Head of caudate nucleus (tissue), 42 donors: ENCODE results near the gene IL5RA.

Source experiments
- DNase-seq, 42 donors: peaks; one replicate each; pipeline versions ENCODE4 v3.0.0 to v3.0.0-alpha.2; 2020 to 2021; ENCODE audit warnings: mixed read lengths in 7 of 42
- intact Hi-C: fragments of 100-400 bp; cut with DNase I; formaldehyde crosslinking; loops from one replicate; pipeline ENCODE4 v1.15.0; 2022

Gene IL5RA

GRCh38 chr3:3110299-3110630 is at the start of gene IL5RA:
TSS of gene IL5RA (minus strand) at chr3:3110374. CDS start at chr3:3104984, 5,390 bp downstream.
- DNase-seq = no peak
- intact Hi-C loops = no loop called here

GRCh38 chr3:3157484-3157883 is 47.3 kb upstream of the IL5RA start:
- intact Hi-C loops = no loop called here
- peak in 7 of 42 donors; percentile 20 to 56 (median 31) for DNase-seq

- intact Hi-C loops = no loop called here
- no peak for DNase-seq
These were observed 44.9 kb upstream of the IL5RA start for GRCh38 chr3:3154879-3155610.

GRCh38 chr3:3151513-3151912 is 41.3 kb upstream of the IL5RA start:
- DNase-seq = no peak
- intact Hi-C loops = no loop called here

DNA sequence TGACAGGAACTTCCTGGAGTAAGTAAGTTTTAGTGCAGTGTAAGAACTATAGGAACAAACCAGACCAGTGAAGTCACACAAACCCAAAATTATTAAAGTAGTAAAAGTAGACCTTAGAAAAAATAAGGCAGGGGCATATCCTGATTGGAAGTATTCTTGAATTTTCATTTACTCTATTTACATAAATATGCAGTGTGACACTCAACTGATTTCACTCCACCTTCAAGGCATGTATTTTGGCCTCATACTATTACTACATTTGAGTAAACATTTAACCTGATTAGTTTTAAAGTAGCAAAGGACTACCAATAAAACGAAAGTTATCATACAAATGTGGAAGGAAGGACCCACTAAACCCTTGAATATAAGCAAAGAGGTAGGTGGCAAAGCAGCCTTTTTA is 39.4 kb upstream of the IL5RA start:
- intact Hi-C loops = no loop called here
- no peak for DNase-seq

- intact Hi-C loops = no loop called here
- no peak for DNase-seq
These were observed 35.7 kb upstream of the IL5RA start for GRCh38 chr3:3145831-3146230.

- intact Hi-C loops = no loop called here
- DNase-seq = no peak
These were observed 31.8 kb upstream of the IL5RA start for GRCh38 chr3:3141939-3142338.

DNA sequence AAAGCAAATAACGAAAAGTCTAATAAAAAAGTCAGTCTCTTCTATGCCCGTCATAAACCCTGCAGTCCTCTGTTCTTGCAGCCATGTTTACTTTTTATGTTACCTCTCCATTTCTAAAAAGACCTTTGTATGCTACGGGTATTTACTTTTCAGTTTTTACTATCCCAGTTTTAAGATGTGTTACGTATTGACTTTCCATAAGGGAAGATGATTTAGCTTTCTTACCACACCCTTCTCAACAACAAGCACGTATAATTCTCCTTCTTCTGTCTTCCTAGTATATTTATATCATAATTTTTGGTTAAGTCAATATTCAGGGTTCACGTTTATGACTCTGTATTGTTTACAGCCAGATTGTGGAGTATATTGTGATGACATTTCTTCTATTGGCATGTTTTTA is 27.4 kb upstream of the IL5RA start:
- intact Hi-C loops = no loop called here
- DNase-seq = no peak

- intact Hi-C loops = no loop called here
- DNase-seq = peak in 27 of 42 donors; percentile 10 to 72 (median 40)
These were observed 24.7 kb upstream of the IL5RA start for GRCh38 chr3:3134750-3135448.

GRCh38 chr3:3133500-3133899 is 23.3 kb upstream of the IL5RA start:
- DNase-seq = no peak
- intact Hi-C loops = no loop called here

GRCh38 chr3:3129579-3129978 is 19.4 kb upstream of the IL5RA start:
- no peak for DNase-seq
- intact Hi-C loops = loop anchor here (5.0 kb wide), 1 partner anchor 48 kb away; the partner anchor contains the start of gene CRBN

- intact Hi-C loops = loop anchor here (5.0 kb wide), 1 partner anchor 50 kb away; the partner anchor contains the start of gene CRBN
These were observed 17.3 kb upstream of the IL5RA start for GRCh38 chr3:3127432-3128010.

GRCh38 chr3:3126477-3127431 is 16.6 kb upstream of the IL5RA start, which contains the start of gene TRNT1:
TSS of gene TRNT1 (plus strand) at chr3:3126940. CDS start at chr3:3129041, 2,101 bp downstream.
- intact Hi-C loops = loop anchor here (5.0 kb wide), 1 partner anchor 51 kb away; the partner anchor contains the start of gene CRBN
- DNase-seq = peak; percentile 85 to 98 (median 96)

More at GRCh38 chr3:3127432-3128010, 17.3 kb upstream of the IL5RA start:
- peak in 1 of 42 donors; percentile 7 for DNase-seq

- DNase-seq = peak in 2 of 42 donors; percentile 4 to 18
- intact Hi-C loops = loop anchor here (5.0 kb wide), 1 partner anchor 51 kb away; the partner anchor contains the start of gene CRBN
These were observed 15.8 kb upstream of the IL5RA start for GRCh38 chr3:3125977-3126376.

- no peak for DNase-seq
- intact Hi-C loops = no loop called here
These were observed 9.2 kb upstream of the IL5RA start for GRCh38 chr3:3119393-3119851.

DNA sequence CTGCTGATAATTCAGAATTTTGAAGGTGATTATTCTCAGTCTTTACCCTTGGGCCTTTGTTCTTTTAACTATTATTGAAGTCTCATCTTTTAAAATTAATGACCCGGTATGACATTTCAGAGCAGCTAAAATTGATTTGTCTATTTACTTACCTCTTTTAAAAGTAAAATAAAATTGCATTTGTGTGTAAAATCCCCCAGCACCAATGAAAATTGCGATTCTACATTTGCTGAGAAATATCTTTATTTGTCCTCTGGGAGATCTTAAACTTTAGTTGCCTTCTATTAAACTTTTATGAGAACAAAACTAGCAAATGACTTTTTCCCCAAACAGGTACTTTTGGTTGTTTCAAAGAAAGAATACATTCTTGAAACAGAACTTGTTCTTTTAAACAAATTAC is 7.5 kb upstream of the IL5RA start:
- intact Hi-C loops = no loop called here
- DNase-seq = no peak

- intact Hi-C loops = no loop called here
- peak in 1 of 42 donors; percentile 9 for DNase-seq
These were observed 3.0 kb upstream of the IL5RA start for GRCh38 chr3:3113042-3113709.

DNA sequence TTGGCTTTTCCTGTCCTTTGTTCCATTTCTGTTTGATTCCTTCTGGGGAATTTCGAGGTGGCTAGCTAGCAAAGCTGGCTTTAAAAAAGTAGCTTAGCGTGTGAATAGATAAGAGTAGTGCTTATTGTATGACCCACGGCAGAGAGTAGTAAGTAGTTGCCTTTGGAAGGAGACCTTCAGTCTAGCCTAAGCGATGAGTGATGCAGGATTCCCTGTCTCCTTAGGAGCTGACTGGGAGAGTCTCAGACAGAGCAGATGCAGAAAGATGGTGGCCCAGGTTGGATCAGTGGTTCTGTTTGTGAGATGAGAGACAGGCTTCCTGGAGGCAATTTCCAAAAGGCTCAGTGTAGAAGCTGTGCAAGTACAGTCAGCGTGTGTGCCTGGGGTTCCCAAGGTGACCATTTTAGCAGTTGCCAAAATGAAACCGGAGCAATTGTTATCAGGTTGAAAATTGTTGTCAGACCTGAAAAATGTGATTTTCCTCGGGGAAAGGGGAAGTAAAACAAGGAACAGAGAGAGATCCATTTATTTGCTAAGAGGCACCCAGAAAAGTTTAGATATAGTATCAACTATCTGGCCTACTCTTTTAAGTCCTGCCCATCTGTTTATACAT is 681 bp upstream of the IL5RA start:
- intact Hi-C loops = no loop called here
- DNase-seq = no peak
